Fibroblast of pulmonary artery (primary cell): ENCODE results near the gene CNIH3.

Experiments used
- DNase-seq: peaks from one replicate; pipeline ENCODE4 v3.0.0-alpha.2; 2010; ENCODE audit warnings: low read depth
- H3K4me3 ChIP-seq: replicated peaks from 2 replicates; pipeline ENCODE4 v1.5.1; 2011; ENCODE audit warnings: low read depth, mild to moderate bottlenecking, control low read depth, low read length, moderate library complexity
- TF ChIP-seq, protein P1 (sequence below): IDR thresholded peaks from 2 replicates; pipeline ENCODE4 v1.5.1; 2011; ENCODE audit warnings: mild to moderate bottlenecking, control low read depth, low read length, inconsistent platforms; ENCODE audit errors: missing control alignments

Gene CNIH3

DNA sequence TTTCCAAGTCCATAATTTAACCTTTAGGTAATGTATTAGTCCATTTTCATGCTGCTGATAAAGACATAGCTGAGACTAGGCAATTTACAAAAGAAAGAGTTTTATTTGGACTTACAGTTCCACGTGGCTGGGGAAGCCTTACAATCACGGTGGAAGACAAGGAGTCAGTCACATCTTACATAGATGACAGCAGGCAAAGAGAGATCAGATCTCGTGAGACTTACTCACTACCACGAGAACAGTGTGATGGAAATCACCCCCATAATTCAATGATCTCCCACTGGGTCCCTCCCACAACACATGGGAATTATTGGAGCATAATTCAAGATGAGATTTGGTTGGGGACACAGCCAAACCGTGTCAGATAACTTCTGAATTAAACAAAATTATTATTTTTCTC, 44.0 kb downstream of the CNIH3 start:
- no peak for DNase-seq
- H3K4me3 ChIP-seq, result no peak overlapping the region
- TF ChIP-seq, protein P1, sequence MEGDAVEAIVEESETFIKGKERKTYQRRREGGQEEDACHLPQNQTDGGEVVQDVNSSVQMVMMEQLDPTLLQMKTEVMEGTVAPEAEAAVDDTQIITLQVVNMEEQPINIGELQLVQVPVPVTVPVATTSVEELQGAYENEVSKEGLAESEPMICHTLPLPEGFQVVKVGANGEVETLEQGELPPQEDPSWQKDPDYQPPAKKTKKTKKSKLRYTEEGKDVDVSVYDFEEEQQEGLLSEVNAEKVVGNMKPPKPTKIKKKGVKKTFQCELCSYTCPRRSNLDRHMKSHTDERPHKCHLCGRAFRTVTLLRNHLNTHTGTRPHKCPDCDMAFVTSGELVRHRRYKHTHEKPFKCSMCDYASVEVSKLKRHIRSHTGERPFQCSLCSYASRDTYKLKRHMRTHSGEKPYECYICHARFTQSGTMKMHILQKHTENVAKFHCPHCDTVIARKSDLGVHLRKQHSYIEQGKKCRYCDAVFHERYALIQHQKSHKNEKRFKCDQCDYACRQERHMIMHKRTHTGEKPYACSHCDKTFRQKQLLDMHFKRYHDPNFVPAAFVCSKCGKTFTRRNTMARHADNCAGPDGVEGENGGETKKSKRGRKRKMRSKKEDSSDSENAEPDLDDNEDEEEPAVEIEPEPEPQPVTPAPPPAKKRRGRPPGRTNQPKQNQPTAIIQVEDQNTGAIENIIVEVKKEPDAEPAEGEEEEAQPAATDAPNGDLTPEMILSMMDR, result no peak

DNA sequence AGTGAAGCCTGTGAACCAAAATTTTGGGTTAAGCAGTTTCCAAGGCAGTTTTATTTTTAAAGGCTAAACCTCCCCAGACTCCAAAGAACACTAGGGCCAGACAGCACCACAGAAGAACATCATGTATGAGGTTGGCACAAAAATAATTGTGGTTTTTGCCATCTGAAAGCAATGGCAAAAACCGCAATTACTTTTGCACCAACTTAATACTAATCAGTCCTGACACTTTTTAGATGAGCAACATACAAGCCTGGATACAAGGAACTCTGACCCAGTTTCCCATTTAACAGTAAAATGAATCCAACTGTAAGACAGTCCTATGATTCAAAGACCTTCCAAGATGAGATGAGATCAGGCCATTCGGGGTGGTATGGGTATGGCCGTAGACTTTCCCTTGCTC, 46.8 kb downstream of the CNIH3 start:
- no peak overlapping the region for H3K4me3 ChIP-seq
- TF ChIP-seq, protein P1, result no peak
- DNase-seq, result no peak

DNA sequence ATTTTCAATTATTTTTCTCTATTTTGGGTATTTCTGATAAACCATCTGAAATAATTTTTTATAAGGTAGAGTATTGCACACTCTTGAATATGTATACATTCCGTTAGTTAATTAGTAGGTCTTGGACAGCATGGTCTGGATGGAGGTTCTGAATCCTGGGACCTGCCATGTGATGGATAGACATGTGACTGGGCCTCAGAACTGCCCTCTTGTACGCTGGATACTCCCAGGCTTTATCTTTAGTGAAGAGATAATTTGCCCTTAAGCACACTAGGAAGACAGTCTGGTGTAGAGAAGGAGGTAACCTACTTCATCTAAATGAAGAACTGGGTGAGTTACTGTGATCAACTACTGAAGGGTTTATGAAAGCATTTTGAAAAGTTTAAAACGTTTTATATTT, 48.9 kb downstream of the CNIH3 start:
- no peak for DNase-seq
- TF ChIP-seq, protein P1, result no peak

DNA sequence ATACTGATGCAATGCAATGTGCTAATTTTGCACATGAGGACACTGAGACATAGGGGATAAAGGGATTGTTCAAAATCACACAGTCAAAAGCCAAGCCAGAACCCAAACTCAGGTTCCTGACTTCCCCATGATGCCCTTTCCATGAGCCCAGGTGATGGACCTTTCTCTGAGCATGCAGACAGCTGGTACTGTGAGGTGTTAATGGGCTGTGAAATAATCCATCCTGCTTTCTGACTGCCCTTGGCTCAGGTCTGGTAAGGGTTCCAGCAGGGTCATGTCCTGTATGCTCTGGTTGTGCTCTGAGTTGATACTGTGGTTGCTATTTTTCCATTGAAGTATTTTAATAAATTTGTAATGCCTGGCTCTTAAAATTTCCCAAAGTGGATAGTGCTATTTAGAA, 50.0 kb downstream of the CNIH3 start:
- TF ChIP-seq, protein P1, result no peak
- H3K4me3 ChIP-seq, result no peak overlapping the region
- no peak for DNase-seq

More for the DNA sequence above, 48.9 kb downstream of the CNIH3 start:
- no peak overlapping the region for H3K4me3 ChIP-seq

DNA sequence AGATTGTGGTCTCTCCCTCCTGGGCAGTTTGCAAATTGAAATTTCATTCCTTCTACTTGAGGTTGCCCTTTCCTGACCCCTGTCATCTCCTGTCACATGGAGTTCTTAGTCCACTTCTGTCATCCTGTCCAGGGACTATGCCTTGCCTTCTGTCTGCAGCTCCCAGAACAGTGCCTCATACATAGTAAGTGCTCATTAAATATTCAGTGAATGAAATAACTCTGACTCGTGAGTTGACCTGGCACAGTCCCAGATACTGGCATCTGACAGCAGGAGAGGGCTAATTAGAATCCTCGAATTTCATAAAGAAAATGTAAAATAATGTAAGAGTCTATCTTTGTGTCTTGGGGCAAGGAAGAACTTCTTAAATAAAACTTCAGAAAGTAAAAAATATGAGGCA, 50.8 kb downstream of the CNIH3 start:
- TF ChIP-seq, protein P1, result no peak
- no peak for DNase-seq
- H3K4me3 ChIP-seq, result no peak overlapping the region

DNA sequence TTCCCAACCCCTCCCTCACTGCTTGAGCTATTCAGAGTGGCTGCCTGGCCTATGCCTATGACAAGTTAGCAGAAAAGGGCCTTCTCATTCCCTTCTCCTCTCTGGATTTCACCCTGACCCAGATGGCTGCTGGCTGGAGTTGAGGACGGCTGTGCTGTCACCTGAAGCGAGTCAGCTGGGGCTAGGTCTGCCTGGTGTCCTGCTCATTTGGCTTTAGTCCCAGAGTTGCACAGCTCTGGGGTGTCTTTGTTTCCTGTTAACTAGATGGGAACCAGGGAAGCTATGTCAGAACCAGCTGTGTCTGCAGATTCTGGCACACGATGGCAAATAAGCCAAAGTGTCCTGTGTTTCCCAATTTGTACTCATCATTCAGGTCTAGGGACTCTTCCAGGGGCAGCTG, 52.9 kb downstream of the CNIH3 start:
- DNase-seq, result no peak
- TF ChIP-seq, protein P1, result no peak

DNA sequence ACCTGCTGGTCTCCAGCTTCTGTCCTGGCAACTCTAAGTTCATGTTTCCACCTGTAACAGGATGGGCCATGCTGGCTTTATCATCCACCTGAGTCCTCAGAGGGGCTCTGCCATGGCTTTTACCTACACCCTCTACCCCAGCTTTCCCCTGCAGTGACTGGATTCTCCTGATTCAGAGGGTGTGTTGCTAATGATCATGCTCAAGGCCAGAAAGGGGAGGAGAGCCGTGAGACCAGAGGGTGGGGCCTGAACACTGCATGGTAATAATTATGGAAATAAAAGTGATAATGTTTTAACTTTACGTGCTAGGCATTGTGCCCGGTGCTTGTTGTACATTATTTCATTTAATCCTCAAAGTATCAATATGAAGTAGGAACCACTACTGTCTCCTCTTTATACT, 53.3 kb downstream of the CNIH3 start:
- H3K4me3 ChIP-seq, result no peak overlapping the region
- DNase-seq, result no peak
- TF ChIP-seq, protein P1, result no peak

More for the DNA sequence above, 52.9 kb downstream of the CNIH3 start:
- no peak overlapping the region for H3K4me3 ChIP-seq
